GM10847 (cell line): ENCODE data around the gene CAMKMT.

ENCODE experiments used
- POLR2A ChIP-seq: IDR thresholded peaks from 2 replicates; pipeline ENCODE4 v1.6.1; 2011; ENCODE audit not compliant: insufficient read length; ENCODE audit errors: extremely low read depth

Gene CAMKMT

GRCh38 chr2:44548221-44549098, 186.7 kb downstream of the CAMKMT start:
- no peak for TF ChIP-seq POLR2A

- no peak for TF ChIP-seq POLR2A
Measured at GRCh38 chr2:44549099-44549471, 187.3 kb downstream of the CAMKMT start.

DNA sequence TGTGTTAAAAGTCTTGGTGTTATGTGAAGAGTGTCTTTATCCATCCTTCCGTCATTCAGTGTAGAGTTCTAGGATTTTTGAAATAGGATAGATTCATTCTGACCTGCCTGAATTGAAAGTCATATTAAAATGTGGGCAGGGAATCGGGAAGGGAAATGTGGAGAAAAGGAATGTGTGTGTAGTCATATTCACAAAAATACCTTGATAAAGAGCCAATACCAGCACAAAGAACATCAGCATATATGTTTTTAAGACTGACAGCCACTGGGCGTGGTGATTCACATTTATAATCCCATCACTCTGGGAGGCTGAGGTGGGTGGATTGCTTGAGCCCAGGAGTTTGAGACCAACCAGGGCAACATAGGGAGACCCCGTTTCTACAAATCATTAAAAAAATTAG, 188.1 kb downstream of the CAMKMT start:
- TF ChIP-seq POLR2A, result no peak

GRCh38 chr2:44550561-44550960, 188.8 kb downstream of the CAMKMT start:
- TF ChIP-seq POLR2A, result no peak

DNA sequence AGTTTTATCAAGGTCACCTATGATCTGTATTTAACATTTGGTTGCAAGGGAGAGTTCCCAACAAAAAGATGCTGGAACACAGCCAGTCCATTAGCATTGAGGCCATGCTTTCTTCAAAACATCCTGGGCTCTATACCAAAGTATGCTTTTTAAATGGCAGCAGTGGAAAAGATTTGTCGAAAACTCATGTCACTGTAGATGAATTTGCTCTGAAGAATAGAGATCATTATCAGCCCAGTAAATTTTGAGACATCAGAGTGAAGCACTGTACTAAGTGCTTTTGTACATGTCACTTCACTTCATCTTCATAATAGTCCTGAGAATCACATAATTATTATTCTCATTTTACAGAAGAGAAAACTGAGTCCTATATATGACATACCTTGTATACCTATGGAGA, 189.8 kb downstream of the CAMKMT start:
- TF ChIP-seq POLR2A, result no peak

DNA sequence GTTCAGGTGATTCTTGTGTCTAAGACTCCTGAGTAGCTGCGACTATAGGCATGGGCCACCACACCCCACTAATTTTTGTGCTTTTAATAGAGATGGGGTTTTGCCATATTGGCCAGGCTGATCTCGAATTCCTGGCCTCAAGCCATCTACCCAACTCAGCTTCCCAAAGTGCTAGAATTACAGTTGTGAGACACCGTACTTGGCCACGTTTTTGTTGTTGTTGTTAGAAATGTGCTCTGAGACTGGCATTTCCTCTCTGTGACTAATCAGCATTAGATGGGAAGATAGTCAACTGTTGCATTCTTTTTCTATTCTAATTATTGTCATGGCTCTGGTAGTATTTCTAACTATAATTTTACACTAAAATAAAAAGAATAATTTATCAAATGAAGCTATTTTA, 191.7 kb downstream of the CAMKMT start:
- TF ChIP-seq POLR2A, result no peak

DNA sequence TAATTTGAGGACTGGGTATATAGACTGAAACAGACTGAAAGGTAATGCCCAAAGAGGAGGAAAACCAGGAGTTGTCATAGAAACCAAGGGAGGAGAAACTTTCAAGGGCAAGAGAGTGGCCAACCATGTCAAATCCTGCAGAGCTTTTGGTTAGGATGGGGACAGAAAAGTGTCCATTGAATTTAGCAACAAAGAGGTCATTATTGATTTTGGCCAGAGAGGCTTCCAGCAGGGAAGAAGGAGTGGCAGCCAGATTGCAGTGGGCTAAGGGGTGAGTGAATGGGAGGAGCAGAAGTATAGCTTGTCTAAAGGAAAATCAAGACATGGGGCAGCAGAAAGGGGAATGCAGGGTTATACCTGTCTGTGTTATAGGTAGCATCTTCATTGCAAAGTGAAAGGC, 194.0 kb downstream of the CAMKMT start:
- TF ChIP-seq POLR2A, result no peak

DNA sequence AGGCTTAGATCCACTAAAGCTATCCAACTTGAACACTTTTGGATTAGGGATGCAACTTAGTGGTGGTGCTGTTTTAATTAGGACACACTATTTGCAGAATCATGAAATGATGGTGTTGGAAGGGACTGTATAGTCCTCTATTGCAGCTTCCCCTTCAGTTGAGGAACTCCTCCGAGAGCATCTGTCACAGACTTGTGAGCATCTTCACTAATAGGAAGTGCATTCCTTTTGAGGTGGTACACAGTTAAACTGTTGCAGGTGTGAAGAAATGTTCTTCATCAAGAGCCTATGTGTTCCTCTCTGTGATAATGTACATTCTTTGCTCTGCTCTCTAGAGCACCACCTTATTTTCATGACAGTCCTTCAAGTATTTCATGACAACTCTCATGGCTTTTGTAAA, 197.4 kb downstream of the CAMKMT start:
- TF ChIP-seq POLR2A, result no peak

DNA sequence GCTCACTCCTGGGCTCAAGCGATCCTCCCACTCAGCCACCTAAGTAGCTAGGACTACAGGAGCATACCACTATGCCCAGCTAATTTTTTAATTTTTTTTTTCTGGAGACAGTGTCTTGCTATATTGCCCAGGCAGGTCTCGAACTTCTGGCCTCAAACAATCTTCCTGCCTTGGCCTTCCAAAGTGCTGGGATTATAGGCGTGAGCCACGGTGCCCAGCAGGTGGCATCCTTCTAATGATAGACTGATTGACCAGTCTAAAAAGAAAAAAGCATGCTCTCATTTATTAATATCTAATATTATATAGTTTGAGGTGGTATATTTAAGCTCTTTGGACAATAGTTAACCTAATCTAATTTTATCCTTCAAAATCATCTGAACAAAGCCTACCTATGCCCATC, 198.6 kb downstream of the CAMKMT start:
- no peak for TF ChIP-seq POLR2A

- no peak for TF ChIP-seq POLR2A
Measured at GRCh38 chr2:44560941-44561340, 199.2 kb downstream of the CAMKMT start.

- TF ChIP-seq POLR2A, result no peak
Measured at GRCh38 chr2:44562737-44563136, 201.0 kb downstream of the CAMKMT start.

- no peak for TF ChIP-seq POLR2A
Measured at GRCh38 chr2:44564752-44565151, 203.0 kb downstream of the CAMKMT start.

GRCh38 chr2:44566059-44566458, 204.3 kb downstream of the CAMKMT start:
- no peak for TF ChIP-seq POLR2A

DNA sequence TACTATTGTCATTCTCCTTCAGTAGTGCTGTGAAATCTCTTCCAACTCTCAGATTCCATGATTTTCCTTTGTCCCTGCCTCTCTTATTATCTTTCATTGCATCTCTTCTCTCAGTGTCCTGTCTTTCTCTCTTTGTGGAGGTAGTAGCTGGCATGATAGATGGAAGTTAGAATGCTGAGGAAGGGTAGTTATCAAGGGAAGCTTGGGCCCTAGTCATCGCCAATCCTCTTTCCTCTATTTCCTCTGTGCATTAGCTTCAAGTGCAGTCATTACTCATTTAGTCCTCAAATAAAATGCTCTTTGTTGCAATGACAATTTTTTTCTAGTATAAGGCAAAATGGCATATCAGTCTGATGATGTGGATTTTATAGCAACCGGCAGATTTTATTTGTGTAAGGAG, 207.7 kb downstream of the CAMKMT start:
- no peak for TF ChIP-seq POLR2A

DNA sequence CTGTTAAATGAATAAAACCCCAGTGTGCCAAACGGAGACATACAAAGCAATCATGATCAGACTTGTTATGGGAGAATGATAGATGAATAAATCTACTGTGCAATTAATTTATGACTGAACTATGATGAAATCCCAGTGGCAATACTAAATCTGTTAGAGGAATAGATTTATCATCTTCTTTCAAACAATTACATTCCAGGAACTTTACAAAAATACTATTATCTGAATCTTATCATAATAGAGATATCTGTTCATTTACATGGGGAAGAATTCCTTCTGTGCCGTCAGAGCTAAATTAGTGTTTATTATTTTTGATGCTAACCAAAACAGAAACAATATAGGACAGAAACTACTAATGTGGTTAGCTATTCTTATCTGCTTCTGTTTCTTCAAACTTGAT, 208.5 kb downstream of the CAMKMT start:
- TF ChIP-seq POLR2A, result no peak

DNA sequence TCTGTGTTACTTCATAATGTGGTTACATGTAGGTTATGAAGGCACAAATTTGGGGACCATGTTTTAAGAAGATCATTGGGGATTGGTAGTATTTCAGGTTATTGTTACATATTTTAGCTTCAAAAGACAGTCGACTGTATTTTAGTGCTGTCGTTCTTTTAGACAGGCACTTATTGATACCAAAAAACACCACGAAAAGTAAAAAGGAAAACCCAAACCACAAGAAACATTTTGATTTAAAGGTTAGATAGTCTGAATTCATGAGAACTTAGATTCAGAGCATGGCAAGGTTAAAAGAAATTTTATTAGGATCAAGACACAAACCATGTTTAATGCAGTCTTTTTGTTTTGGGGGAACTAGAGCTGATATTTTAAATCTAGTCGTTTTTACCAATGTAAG, 209.0 kb downstream of the CAMKMT start:
- TF ChIP-seq POLR2A, result no peak
